Hepatocyte (in vitro differentiated cells): ENCODE results near the gene RECK. TPM values are rescaled to one million over a fixed set of nuclear protein-coding genes. Genes with fewer than 3 reads are reported as not detected.
A peak's percentile ranks its signal among the peaks of the same experiment; 100 is the strongest.

Experiments
- DNase-seq: peaks from one replicate; pipeline ENCODE4 v3.0.0-alpha.2; 2016; ENCODE audit warnings: low spot score
- H2AFZ ChIP-seq: fragments of 200-600 bp; sonication (generic); 2 replicates; pipeline ENCODE4 v1.6.0; 2016; ENCODE audit warnings: antibody characterized with exemption, mild to moderate bottlenecking
- H3K27ac ChIP-seq: fragments of 200-600 bp; sonication (generic); 2 replicates; pipeline ENCODE4 v1.5.1; 2016; ENCODE audit warnings: mild to moderate bottlenecking
- H3K27me3 ChIP-seq: fragments of 200-600 bp; sonication (generic); 2 replicates; pipeline ENCODE4 v1.6.1; 2016
- H3K36me3 ChIP-seq: fragments of 200-600 bp; sonication (generic); replicated peaks from 2 replicates; pipeline ENCODE4 v1.5.1; 2016; ENCODE audit warnings: low read depth; ENCODE audit not compliant: insufficient read depth
- H3K4me1 ChIP-seq: fragments of 200-600 bp; sonication (generic); 2 replicates; pipeline ENCODE4 v1.5.1; 2016; ENCODE audit warnings: mild to moderate bottlenecking, moderate library complexity; ENCODE audit not compliant: insufficient read depth
- H3K4me2 ChIP-seq: fragments of 200-600 bp; sonication (generic); 2 replicates; pipeline ENCODE4 v1.6.0; 2016
- H3K4me3 ChIP-seq: fragments of 200-600 bp; sonication (generic); 2 replicates; pipeline ENCODE4 v1.5.1; 2016; ENCODE audit warnings: mild to moderate bottlenecking
- H3K79me2 ChIP-seq: fragments of 200-600 bp; sonication (generic); 2 replicates; pipeline ENCODE4 v1.6.0; 2017; ENCODE audit warnings: mild to moderate bottlenecking
- H3K9me2 ChIP-seq: fragments of 200-600 bp; sonication (generic); replicated peaks from 2 replicates; pipeline ENCODE4 v1.6.0; 2017; ENCODE audit warnings: mild to moderate bottlenecking; ENCODE audit not compliant: insufficient read depth
- H3K9me3 ChIP-seq: fragments of 200-600 bp; sonication (generic); 2 replicates; pipeline ENCODE4 v1.5.1; 2016; ENCODE audit warnings: low read depth, mild to moderate bottlenecking
- H4K20me1 ChIP-seq: fragments of 200-600 bp; sonication (generic); 2 replicates; pipeline ENCODE4 v1.6.0; 2016; ENCODE audit warnings: mild to moderate bottlenecking; ENCODE audit not compliant: insufficient read depth, poor library complexity, severe bottlenecking
- CTCF ChIP-seq: fragments of 200-600 bp; sonication (generic); IDR thresholded peaks from 2 replicates; pipeline ENCODE4 v1.5.1; 2016; ENCODE audit warnings: antibody characterized with exemption, mild to moderate bottlenecking; ENCODE audit not compliant: poor library complexity
- EZH2 ChIP-seq: fragments of 200-600 bp; sonication (generic); IDR thresholded peaks from 2 replicates; pipeline ENCODE4 v1.6.1; 2016; ENCODE audit warnings: antibody characterized with exemption, mild to moderate bottlenecking, borderline replicate concordance
- EZH2phosphoT487 ChIP-seq: fragments of 200-600 bp; sonication (generic); IDR thresholded peaks from one replicate; pipeline ENCODE4 v1.6.1; 2018; ENCODE audit warnings: antibody characterized with exemption, mild to moderate bottlenecking, low read depth, moderate library complexity; ENCODE audit not compliant: unreplicated experiment, severe bottlenecking
- WGBS: methylation state at CpG from one replicate; pipeline ENCODE4 v1.1.6; 2016; ENCODE audit warnings: low lambda C conversion rate; ENCODE audit errors: missing lambda C conversion rate; 5-methylcytosine and 5-hydroxymethylcytosine counted together
- polyA plus RNA-seq: library from polyadenylated mRNA; unstranded; fragments of >200 nt; fragmentation: Nextera tagmentation; extraction: Ambion mirVana; gene quantifications from 2 replicates; pipeline ENCODE4 v1.2.1, GENCODE V29; 2016
- total RNA-seq: library from RNA; depleted of rRNA; stranded (reverse); fragments of >200 nt; gene quantifications from 2 replicates; pipeline ENCODE4 v1.2.3, GENCODE V29; 2014

RECK gene
- total and polyA plus RNA-seq, 2 experiments from 2014 or later = 13.5 to 15.3 TPM

DNA sequence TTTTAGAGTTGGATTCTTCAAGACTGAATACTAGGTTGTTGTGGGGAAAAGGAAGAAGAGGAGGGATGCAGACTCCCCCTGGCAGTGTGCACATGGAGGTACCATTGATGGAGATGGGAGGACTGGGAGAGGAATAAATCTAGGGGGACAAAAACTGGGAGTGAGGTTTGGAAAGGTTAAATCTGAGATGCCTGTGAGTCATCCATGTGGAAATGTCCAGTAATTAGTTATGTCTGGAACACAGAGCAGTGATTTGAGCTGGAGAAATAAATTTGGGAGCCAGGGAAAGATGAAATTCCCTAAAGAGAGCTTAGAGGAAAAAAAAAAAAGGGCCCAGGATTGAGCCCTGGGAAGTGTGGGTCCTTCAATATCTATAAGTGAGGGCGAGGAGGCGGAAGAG is 124.5 kb downstream of the RECK start:
- no peak overlapping the region for H3K4me3 ChIP-seq
- H3K36me3 ChIP-seq = no peaks in the 10 kb centered on the region
- peaks cover 17% of the 10 kb centered on the region for H3K4me1 ChIP-seq
- no peak overlapping the region for H3K27ac ChIP-seq
- no peaks in the 10 kb centered on the region for H3K9me2 ChIP-seq
- H3K79me2 ChIP-seq = no peaks in the 10 kb centered on the region
- no peaks in the 10 kb centered on the region for H3K9me3 ChIP-seq
- H4K20me1 ChIP-seq = no peaks in the 10 kb centered on the region
- no peak for DNase-seq
- H3K27me3 ChIP-seq = no peaks in the 10 kb centered on the region
- TF ChIP-seq EZH2phosphoT487 (no peak), CTCF (no peak), EZH2 (no peak)
- H2AFZ ChIP-seq = no peak overlapping the region
- WGBS = 90% methylated on average over 2 of the region's 2 CpGs
- no peak overlapping the region for H3K4me2 ChIP-seq

GRCh38 chr9:36162211-36162738 is 125.6 kb downstream of the RECK start:
- DNase-seq = no peak
- Histone ChIP-seq H3K9me3 (no peaks in the 10 kb centered on the region), H3K4me1 (peaks cover 20% of the 10 kb centered on the region), H4K20me1 (no peaks in the 10 kb centered on the region), H3K36me3 (no peaks in the 10 kb centered on the region), H3K27me3 (no peaks in the 10 kb centered on the region), H3K4me3 (no peak overlapping the region), H3K27ac (peak overlapping the region; percentile 94), H2AFZ (no peak overlapping the region), H3K4me2 (no peak overlapping the region), H3K79me2 (no peaks in the 10 kb centered on the region), H3K9me2 (no peaks in the 10 kb centered on the region)
- whole genome bisulfite sequencing = 89% methylated on average over 17 of the region's 17 CpGs
- TF ChIP-seq CTCF (no peak), EZH2phosphoT487 (no peak), EZH2 (no peak)

GRCh38 chr9:36163049-36163785 is 126.5 kb downstream of the RECK start:
- Histone ChIP-seq H2AFZ (peak overlapping the region; percentile 43), H3K36me3 (no peaks in the 10 kb centered on the region), H3K27me3 (no peaks in the 10 kb centered on the region), H3K4me2 (peak overlapping the region; percentile 26), H3K27ac (peak overlapping the region; percentile 94), H3K9me3 (no peaks in the 10 kb centered on the region), H4K20me1 (no peaks in the 10 kb centered on the region), H3K79me2 (no peaks in the 10 kb centered on the region), H3K4me3 (no peak overlapping the region), H3K4me1 (peaks cover 20% of the 10 kb centered on the region), H3K9me2 (no peaks in the 10 kb centered on the region)
- TF ChIP-seq EZH2 (no peak), CTCF (no peak), EZH2phosphoT487 (no peak)
- DNase-seq = peak; percentile 86
- 47% methylated on average over 9 of the region's 9 CpGs for WGBS
